Measurements from ENCODE around the gene PCSK9. TPM values are rescaled to one million over a fixed set of nuclear protein-coding genes. Genes with fewer than 3 reads are reported as not detected.
"Not testable (repeated sequence)": the region's sequence is repeated elsewhere in the genome, so short reads cannot be mapped to it uniquely, and the experiment has no call there.

Gene PCSK9
- total RNA-seq, 1 experiment from 2014 or later, result not detected

DNA sequence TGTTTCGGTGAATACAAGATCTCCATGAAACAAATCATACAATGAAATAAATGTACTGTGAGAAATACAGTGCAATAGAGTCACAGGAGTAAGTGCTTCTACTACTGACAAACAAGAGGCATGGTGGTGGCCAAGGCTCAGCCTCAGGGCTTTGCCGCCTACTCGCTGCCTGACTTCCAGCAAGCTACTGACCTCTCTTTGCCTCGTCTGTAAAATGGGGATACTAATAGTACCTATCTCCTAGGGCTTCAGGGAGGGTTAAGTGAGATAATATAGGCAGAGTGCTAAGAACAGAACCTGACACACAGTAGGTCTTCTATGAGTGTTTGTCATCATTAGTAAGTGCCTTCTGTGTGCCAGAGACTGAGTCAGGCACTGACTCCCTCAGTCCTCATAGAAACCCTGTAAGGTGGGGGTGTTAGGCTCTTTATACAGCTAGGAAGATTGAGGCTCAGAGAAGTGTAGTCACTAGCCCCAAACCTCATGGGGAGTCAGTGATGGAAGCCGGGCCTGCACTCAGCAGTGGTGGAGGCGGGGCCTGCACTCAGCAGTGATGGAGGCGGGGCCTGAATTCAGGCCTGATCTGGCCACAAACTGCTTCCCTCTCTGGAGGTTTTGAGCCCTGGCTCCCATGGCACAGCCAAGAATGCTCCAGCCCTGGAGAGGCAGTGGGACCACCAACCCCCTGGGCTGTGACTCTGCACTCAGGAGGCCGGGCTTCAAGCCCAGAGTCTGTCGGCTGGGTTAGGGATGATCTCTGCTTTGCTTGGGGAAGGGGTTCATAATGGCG lies 33.8 kb upstream of the PCSK9 start:
- no peak for DNase-seq (ENCODE audit: low spot score)
- in situ Hi-C loops (cut with HindIII; ENCODE audit: low sequenced_read_pairs), result no loop called here

DNA sequence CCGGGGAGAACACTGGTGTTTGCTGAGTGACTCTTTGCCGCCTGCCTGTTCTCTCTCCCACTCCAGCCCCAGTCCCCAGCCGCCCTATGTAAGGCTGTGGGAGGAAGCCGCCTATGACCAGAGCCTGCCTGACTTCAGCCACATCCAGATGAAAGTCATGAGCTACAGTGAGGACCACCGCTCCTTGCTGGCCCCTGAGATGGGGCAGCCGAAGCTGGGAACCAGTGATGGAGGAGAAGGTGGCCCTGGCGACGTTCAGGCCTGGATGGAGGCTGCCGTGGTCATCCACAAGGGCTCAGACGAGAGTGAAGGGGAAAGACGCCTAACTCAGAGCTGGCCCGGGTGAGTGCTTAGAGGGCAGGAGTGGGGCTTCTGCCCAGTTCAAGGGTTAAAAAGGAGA lies 32.4 kb upstream of the PCSK9 start:
- no peak for DNase-seq (ENCODE audit: low spot score)
- in situ Hi-C loops (cut with HindIII; ENCODE audit: low sequenced_read_pairs), result no loop called here

DNA sequence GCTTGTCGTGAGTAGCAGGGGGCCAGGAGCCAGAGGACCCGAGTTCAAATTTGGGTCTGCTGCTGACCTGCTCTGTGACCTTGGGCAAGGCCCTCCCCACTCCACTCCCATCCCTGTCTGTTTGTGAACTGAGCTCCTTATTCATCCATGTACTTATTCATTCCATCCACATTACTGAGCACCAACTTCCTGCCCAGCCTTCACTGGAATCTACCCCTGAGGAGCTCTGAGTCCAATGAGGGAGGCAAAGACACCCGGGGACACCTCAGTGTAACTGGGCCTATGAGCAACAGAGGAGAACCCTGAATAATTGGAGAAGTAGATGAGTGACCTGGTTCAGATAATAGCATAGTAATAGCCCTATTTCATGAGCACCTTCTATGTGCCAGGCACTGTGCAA lies 31.7 kb upstream of the PCSK9 start:
- in situ Hi-C loops (cut with HindIII; ENCODE audit: low sequenced_read_pairs), result no loop called here
- DNase-seq (ENCODE audit: low spot score), result no peak

DNA sequence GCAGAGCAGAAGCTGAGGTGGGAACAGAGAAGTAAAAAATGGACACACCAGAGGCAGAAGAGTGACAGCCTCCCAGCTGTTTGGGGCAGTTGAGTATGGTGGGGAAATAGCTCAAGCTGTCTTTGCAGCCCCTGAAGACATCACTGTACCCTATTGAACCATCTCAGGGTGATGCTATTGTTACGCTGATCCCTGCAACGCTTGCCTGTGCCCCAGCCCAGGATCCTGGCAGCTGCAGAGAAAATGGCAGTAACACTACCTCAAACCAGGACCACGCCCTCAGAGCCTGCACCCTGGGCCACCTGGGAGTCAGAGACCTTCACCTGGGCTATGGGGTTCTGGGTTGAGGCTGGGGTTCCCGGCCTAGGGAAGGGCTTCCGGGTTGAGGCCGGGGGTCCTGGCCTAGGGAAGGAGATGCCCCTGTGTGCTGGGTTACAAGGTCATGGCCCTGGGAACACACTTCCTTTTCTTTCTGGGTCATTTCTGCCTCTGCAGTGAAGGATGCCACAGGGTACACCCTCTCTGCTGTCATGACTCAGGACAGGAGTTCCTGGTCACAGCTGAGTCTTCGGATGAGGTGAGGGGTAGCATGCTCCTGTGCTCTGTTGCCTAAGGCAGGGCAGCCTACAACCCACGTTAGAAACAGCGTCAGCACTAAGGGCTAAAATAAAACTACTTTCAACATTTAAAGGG lies 29.0 kb upstream of the PCSK9 start:
- no peak for DNase-seq (ENCODE audit: low spot score)
- in situ Hi-C loops (cut with HindIII; ENCODE audit: low sequenced_read_pairs), result no loop called here

DNA sequence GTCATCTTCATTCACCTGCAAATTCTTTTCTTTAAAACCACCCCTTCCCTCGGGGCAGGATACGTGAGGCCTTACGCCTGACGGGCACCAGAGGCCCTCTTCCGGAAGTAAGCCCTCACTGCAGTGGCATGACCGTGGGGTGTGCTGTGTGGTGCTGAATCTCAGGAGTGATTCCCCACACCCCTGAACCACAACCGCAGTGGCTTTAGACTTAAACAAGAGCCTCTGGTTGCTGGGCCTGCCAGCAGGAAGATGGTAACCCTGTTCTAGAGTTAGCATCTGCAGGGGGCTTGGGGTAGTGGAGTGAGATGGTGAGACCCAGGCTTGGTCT lies 28.5 kb upstream of the PCSK9 start:
- no peak for DNase-seq (ENCODE audit: low spot score)

DNA sequence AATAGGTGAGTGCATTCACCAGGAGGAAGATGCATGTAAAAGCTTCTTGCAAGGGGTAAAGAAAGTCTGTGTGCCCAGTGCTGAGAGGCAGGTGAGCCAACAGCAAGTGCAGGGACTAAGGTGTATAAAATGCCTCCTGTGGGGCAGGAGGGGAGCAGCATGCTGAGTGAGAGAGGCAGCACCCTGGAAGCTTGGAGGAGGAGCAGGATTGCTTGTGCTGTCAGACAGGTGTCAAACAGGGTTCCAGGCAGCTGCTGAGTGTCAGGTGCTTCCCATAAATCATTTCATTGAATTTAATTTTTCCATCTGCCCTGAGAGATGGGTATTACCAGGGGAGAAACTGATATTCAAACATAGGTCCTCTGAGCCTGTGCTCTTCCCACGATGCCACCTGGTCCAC lies 26.7 kb upstream of the PCSK9 start:
- in situ Hi-C loops (cut with HindIII; ENCODE audit: low sequenced_read_pairs), result no loop called here
- no peak for DNase-seq (ENCODE audit: low spot score)

More for the DNA sequence above, 28.5 kb upstream of the PCSK9 start:
- in situ Hi-C loops (cut with HindIII; ENCODE audit: low sequenced_read_pairs), result no loop called here

DNA sequence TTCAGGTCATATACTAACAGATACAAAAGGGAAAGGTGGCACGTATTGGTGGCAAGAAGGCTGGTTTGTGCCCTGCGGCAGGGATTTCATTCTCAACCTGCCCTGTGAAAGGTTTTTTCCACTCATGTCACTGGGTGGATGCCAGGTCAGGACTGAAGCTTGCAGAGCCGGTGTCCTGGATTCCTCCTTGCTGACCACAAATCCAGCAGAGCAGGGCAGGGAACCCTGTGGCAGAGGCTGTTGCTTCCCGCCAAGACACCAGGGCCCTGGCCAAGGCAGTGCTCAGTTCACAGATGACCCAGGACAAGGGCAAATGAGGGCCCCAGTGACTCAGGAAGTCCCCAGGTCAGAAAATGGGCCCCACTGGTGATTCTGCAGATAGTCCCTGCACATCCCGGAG lies 24.2 kb upstream of the PCSK9 start:
- peak; percentile 94 for DNase-seq (ENCODE audit: low spot score)
- in situ Hi-C loops (cut with HindIII; ENCODE audit: low sequenced_read_pairs), result no loop called here

DNA sequence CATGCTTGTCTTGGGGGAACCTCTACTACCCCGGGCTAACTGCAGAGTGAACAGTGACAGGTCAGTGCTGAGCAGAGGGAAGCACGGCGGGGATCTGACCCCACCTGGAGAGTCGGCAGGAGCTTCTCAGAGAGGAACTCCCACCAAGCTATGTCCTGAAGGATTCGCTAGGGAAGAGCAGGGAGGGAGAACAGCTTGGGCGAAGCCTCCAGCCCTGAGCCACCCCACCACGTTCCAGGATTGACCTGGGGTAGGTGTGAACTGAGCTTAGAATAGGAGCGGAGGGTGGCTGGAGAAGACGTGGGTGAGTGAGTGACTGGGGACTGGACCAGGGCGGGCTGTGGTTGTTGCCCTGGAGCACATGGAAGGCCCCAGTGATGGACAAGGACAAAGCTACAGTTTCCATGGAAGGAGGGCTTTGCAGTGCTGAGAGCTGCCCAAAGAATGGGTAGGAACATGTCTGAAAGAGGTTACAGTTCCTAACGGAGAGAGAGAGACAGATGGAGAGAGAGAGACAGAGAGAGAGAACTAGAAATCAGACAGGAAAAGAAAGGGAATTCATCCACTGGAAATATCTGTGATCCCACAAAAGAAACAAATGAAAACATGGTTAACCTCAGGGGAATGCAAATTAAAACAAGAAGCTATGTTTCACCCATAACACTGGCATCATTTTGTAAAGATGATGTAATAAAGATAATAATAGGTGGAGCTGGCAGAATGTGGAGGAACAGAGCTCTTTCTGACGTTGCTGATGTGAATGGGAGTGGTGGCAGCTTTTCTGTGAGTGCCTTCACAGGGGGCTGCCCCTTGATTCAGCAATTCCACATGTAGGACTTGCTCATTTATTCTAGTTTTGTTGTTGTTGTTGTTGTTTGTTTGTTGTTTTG lies 23.4 kb upstream of the PCSK9 start:
- in situ Hi-C loops (cut with HindIII; ENCODE audit: low sequenced_read_pairs), result no loop called here

DNA sequence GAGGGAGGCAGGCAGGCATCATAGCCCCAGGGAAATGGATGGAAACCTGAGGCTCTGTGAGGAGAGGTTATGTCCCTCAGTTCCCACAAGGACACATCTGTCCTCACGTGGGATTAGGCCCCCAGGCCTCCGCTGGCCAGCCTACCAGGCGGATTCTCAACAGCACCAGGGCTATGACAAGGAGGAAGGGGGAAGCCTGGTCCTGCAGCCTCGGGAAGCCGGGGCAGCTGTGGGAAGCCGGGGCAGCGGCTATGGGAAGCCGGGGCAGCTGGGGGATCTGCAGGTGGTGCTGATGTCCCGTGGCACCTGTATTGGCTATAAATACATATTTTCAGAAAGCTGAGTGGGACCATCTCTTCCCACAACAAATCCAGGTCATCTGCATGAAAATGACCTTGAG lies 21.0 kb upstream of the PCSK9 start:
- in situ Hi-C loops (cut with HindIII; ENCODE audit: low sequenced_read_pairs), result no loop called here
- DNase-seq (ENCODE audit: low spot score), result no peak

More for the DNA sequence above, 23.4 kb upstream of the PCSK9 start:
- DNase-seq (ENCODE audit: low spot score), result peak; percentile 22

DNA sequence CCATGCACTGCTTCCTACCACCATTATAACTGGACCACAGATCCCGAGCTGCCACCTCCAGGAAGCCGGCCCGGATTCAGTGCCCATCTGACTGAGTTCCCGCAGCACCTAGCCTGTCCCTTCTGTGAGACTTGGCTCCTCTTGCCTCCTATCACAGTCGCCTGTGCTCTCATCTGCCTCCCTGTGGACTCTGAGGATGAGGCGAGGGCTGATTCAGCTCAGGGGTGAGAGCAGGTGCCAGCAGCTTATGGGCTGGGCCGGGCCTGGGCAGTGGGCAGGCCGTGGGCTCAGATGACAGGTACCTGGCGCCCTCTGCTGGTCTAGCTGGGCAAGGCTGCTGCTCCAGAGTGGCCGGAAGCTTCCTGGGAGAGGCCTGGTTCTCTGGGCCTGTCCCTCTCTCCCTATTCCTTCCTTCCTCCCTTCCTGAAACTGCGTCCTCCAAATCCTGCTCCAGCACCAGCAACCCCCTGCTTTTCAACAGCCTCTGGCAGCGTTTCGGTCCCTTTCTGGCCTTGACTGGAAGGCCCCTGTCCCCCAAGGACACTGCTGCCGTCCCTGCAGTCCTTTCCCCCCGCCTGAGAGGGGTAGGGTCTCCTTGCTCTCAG lies 17.3 kb upstream of the PCSK9 start:
- DNase-seq (ENCODE audit: low spot score), result peak; percentile 90
- in situ Hi-C loops (cut with HindIII; ENCODE audit: low sequenced_read_pairs), result no loop called here

DNA sequence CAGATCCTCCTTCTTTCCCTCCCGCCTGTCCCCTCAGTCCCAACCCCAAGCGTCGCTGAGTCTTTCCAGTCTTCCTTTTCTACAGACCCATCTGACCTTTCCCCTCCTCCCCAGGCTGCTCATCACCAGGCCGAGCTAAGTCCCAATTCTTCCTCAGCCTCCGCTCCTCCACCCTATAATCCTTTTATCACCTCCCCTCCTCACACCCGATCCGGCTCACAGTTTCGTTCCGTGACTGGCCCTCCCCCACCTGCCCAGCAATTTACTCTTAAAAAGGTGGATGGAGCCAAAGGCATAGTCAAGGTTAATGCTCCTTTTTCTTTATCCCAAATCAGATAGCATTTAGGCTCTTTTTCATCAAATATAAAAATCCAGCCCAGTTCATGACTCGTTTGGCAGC lies 15.2 kb upstream of the PCSK9 start:
- DNase-seq (ENCODE audit: low spot score); in situ Hi-C loops (cut with HindIII; ENCODE audit: low sequenced_read_pairs): not testable (repeated sequence)

DNA sequence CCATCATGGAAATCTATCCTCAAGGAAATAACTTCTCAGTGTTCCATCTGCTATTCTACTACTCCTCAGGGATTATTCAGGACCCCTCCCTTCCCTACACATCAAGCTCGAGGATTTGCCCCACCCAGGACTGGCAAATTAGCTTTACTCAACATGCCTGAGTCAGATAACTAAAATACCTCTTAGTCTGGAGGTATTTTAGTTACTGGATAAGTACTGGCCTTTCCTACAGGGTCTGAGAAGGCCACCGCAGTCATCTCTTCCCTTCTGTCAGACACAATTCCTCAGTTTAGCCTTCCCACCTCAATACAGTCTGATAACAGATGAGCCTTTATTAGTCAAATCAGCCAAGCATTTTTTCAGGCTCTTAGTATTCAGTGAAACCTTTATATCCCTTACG lies 12.7 kb upstream of the PCSK9 start:
- in situ Hi-C loops (cut with HindIII; ENCODE audit: low sequenced_read_pairs), result not testable (repeated sequence)

DNA sequence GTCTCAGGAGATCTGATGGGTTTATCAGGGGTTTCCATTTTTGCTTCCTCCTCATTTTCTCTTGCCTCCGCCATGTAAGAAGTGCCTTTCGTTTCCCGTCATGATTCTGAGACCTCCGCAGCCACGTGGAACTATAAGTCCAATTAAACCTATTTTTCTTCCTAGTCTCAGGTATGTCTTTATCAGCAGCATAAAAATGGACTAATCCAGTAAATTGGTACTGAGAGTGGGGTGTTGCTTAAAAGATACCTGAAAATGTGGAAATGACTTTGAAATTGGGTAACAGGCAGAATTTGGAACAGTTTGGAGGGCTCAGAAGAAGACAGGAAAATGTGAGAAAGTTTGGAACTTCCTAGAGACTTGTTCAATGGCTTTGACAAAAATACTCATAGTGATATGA lies 8.2 kb upstream of the PCSK9 start:
- not testable (repeated sequence) for DNase-seq (ENCODE audit: low spot score)

More for the DNA sequence above, 12.7 kb upstream of the PCSK9 start:
- DNase-seq (ENCODE audit: low spot score), result not testable (repeated sequence)

DNA sequence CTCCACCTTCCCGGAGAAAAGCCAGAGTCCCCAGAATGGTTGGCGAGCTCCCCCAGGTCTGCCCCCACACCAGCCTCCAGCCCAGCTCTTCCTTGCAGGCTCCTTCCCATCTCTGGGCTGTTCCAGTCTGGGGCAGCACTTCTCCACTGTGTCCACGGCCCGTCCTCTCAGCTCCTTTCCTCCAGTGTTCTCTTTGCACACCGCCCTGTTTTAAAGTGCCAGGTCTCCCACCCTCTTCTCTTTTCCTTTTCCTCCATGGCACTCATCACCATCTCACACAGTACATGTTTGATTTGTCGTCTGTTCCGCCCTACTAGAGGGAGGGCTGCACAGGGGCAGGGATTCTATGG lies 6.1 kb upstream of the PCSK9 start:
- DNase-seq (ENCODE audit: low spot score), result no peak
- in situ Hi-C loops (cut with HindIII; ENCODE audit: low sequenced_read_pairs), result no loop called here

More for the DNA sequence above, 8.2 kb upstream of the PCSK9 start:
- in situ Hi-C loops (cut with HindIII; ENCODE audit: low sequenced_read_pairs), result not testable (repeated sequence)

DNA sequence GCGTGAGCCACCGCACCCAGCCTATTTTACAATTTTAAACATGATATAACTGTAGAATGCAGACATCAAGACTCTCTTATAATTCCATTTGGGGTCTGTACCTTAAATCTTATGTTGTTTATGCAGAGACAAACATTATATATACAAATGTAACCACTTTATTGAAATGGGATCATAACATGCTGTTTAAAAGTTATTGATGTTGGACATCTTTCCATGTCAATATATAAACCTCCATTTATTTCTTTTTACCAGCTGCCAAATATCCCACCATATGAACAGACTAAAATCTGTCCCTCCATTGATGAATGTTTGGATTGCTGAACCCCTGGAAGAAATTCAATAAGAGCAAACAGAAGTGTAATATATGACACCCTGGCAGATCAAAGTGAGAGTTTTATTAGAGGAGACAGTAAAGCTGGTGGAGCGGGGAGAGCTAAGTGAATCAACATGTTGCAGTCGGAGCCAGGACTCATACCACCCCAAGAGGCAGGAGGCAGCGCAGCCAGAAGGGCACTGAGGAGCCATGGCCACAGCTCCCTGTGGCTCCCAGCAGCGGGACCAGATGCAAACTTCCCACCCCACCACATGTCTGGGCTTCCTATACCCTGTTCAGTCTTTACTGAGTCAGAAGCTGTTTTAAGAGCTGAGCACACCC lies 4.7 kb upstream of the PCSK9 start:
- in situ Hi-C loops (cut with HindIII; ENCODE audit: low sequenced_read_pairs), result no loop called here
- DNase-seq (ENCODE audit: low spot score), result no peak

DNA sequence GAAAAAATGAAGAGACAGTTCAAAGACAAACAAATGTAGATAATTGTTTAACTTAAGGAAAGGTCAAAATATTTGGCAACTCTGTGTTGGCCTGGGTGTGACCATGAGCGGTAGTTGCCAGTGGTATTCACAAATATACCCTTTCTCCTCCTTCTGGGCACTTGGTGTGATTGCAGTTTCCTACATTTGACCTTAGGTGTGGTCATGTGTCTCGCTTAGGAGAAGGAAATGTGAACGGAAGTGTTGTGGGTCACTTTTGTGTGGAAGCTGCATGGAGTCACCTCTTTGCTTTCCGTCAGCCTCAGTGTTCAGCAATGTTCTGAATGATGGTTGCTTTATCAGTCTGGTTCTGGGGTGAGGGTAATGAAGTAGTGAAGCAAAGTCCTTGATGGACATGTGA lies 3.4 kb upstream of the PCSK9 start:
- in situ Hi-C loops (cut with HindIII; ENCODE audit: low sequenced_read_pairs), result no loop called here
- DNase-seq (ENCODE audit: low spot score), result no peak

DNA sequence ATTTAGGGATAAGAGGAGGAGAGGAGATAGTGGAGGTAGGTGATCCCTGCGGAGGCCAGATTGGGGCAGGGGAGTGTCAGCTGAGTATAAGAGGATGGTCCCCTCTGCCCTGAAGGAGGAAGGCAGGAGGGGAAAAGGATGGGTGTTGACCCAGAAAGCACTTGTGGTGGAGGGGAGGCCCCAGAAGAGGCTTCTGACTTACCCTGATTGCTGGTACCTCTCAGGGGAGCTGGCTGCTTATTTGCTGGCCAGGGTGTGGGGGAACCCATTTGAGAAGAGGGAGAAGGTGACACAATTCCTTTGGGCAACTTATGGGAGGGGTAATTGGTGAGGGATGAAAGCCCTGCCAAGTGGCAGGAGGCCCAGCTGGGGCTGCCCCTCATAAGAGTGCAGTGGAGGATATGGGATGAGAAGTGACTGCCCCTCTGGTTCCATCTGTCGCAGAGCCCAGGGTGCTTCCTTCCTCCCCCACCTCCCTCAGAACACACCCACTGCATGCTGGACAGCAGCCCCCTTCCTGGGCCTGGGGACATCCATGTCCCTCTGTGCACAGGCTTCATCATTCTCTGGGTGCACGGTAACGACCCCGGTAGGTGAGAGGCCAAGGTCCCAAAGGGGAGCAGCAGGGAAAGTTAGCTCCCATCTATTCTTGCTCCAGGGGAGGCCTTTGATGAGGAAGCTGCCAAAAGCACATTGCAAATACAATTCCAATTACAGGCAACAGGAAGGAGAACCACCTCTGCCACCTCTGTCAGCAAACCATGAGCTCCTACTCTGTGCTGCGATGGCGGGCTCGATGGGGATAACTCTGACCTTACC lies 1.4 kb upstream of the PCSK9 start:
- in situ Hi-C loops (cut with HindIII; ENCODE audit: low sequenced_read_pairs), result no loop called here
- DNase-seq (ENCODE audit: low spot score), result peak; percentile 75

DNA sequence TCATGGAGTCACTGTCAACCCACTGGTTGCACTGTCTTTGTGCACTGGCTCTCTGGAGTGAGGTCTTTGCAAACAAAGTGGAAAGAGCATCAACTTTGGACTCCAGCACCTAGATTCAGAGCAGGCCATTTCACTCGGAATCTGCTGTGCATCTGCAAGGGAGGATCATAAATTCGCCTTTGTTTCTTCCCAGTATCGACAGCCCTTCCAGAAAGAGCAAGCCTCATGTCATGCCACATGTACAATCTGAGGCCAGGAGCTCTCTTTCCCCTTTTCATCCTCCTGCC lies 853 bp upstream of the PCSK9 start:
- DNase-seq (ENCODE audit: low spot score), result peak; percentile 51
- in situ Hi-C loops (cut with HindIII; ENCODE audit: low sequenced_read_pairs), result no loop called here

DNA sequence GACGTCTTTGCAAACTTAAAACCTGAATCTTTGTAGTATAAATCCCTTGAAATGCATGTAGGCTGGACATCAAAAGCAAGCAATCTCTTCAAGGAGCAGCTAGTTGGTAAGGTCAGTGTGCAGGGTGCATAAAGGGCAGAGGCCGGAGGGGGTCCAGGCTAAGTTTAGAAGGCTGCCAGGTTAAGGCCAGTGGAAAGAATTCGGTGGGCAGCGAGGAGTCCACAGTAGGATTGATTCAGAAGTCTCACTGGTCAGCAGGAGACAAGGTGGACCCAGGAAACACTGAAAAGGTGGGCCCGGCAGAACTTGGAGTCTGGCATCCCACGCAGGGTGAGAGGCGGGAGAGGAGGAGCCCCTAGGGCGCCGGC lies 390 bp upstream of the PCSK9 start:
- no peak for DNase-seq (ENCODE audit: low spot score)
- in situ Hi-C loops (cut with HindIII; ENCODE audit: low sequenced_read_pairs), result no loop called here
